ENCODE results near the gene ZNF17. TPM values are rescaled to one million over a fixed set of nuclear protein-coding genes. Genes with fewer than 3 reads are reported as not detected.

The ZNF17 gene
- total RNA-seq, 2 donors from 2014 or later, result 5.6 to 8.4 TPM

DNA sequence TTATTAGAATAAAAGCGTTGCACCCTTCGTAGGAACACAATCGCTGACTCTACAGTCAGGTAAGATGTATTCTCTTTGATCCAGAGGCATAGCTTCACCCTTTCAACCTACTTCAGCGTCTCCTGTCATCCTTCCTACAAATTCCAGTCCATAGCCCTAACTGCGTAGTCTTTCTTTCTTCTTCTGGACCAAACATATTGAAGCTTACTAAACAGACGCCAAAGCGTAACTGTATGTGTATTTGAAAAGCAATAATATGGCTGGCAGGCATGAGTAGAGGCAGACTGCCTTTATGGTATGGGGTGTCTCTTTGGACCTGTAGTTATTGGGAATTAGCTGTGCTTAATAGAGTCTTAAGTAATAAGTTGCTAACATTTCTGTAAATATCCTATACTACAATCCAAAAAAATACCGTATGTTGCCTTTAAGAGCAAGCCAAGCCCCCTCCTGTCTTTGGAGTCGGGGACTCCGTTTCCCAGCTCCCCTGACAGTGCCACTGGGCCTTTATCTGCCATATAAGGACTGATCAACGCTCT lies 21.7 kb upstream of the ZNF17 start:
- TF ChIP-seq, protein P1, sequence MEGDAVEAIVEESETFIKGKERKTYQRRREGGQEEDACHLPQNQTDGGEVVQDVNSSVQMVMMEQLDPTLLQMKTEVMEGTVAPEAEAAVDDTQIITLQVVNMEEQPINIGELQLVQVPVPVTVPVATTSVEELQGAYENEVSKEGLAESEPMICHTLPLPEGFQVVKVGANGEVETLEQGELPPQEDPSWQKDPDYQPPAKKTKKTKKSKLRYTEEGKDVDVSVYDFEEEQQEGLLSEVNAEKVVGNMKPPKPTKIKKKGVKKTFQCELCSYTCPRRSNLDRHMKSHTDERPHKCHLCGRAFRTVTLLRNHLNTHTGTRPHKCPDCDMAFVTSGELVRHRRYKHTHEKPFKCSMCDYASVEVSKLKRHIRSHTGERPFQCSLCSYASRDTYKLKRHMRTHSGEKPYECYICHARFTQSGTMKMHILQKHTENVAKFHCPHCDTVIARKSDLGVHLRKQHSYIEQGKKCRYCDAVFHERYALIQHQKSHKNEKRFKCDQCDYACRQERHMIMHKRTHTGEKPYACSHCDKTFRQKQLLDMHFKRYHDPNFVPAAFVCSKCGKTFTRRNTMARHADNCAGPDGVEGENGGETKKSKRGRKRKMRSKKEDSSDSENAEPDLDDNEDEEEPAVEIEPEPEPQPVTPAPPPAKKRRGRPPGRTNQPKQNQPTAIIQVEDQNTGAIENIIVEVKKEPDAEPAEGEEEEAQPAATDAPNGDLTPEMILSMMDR (IDR thresholded peaks at IDR 0.05), result no peak
- Histone ChIP-seq H3K27ac (peak overlapping the region; percentile 92 to 96), H3K27me3 (no peaks in the 10 kb centered on the region), H3K4me3 (peak overlapping the region; percentile 27 to 92), H3K4me1 (peaks cover 0 to 18% of the 10 kb centered on the region in 2 donors), H3K9me3 (no peaks in the 10 kb centered on the region), H3K36me3 (peaks cover 6% of the 10 kb centered on the region)
- no peak for DNase-seq (ENCODE audit: low spot score)

DNA sequence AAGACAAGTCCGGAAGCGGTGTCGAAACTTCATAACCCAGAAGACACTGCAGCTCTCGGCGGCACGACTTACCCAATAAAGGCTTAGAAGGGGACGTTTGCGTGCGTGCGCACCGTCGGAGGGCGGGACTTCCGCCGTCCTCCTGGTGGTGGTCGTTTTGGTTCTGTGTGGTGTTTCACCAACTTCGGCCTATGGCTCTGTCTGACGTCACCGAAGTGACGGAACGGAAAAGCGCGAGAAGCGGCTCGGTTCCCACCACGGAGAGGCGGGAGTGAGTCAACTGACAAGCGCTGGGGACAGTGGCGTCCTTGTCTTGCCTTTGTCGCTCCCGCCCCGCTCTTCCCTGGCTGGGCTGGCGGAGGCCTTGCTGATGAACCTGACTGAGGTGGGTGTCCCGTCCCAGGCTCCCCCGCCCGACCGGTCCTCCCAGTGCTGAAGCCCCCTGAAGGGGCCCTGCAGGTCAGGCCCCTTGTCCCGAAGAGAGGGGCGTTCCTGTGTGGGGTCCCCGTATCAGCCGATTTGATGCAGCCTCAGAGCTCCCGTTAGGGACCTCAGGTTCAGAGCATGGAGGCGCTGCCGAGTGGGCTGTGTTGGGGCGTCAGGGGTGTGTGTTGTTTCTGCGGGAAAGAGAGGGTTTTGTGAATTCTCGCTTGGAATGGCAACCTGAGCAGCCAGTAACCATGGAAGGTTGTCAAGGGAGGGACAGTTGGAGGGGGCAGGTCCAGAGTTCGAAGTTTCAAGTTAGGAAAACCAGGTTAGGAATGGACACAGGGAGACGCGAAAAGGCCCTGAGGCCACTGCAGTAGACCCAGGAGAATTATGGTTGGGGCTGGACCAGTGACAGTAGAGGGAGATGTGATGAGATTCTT lies 21.0 kb upstream of the ZNF17 start, which contains the start of gene ZNF548:
Gene ZNF548, plus strand, starts transcription at position 125 of the 869 bp plus-strand sequence. Its CDS starts 246 bp downstream, at position 371.
- peak within 1 kb of the TSS; percentile 92 to 96 for H3K27ac ChIP-seq
- TF ChIP-seq, protein P1 (IDR thresholded peaks at IDR 0.05), result peak in 1 of 2 donors; percentile 29
- peaks cover 0 to 18% of the 10 kb centered on the region in 2 donors for H3K4me1 ChIP-seq
- H3K9me3 ChIP-seq, result no peaks in the 10 kb centered on the region
- DNase-seq (ENCODE audit: low spot score), result peak; percentile 99
- H3K36me3 ChIP-seq, result peaks cover 12% of the 10 kb centered on the region
- peak within 1 kb of the TSS; percentile 82 to 92 for H3K4me3 ChIP-seq
- H3K27me3 ChIP-seq, result no peaks in the 10 kb centered on the region

DNA sequence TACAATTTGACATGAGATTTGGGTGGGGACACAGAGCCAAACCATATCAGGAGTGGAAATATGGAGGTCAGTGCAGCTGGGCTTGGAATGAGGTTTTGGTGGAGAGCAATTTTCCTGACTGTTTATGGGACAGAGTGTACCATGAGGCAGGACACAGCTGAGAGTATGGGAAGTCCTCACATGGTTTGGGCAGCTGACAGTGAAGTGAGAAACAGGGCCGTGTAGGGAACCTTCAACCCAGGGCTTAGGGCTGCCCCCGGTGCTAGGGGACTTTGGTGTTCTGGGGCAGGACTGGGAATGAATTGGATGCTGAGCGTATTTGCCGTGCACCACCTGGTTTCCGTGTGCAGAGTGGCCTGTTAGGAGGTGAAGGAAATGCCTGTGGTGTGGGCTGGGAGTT lies 15.3 kb upstream of the ZNF17 start:
- DNase-seq (ENCODE audit: low spot score), result no peak

GRCh38 chr19:57398868-57399267 lies 12.1 kb upstream of the ZNF17 start:
- peaks cover 44% of the 10 kb centered on the region for H3K36me3 ChIP-seq
- H3K4me1 ChIP-seq, result no peaks in the 10 kb centered on the region
- TF ChIP-seq, protein P1 (IDR thresholded peaks at IDR 0.05), result no peak
- H3K27ac ChIP-seq, result no peak overlapping the region
- peaks cover 0 to 29% of the 10 kb centered on the region in 2 donors for H3K9me3 ChIP-seq
- no peaks in the 10 kb centered on the region for H3K27me3 ChIP-seq
- H3K4me3 ChIP-seq, result no peak overlapping the region
- no peak for DNase-seq (ENCODE audit: low spot score)

More for the DNA sequence above, 15.3 kb upstream of the ZNF17 start:
- TF ChIP-seq, protein P1 (IDR thresholded peaks at IDR 0.05), result no peak
- Histone ChIP-seq H3K36me3 (peaks cover 46% of the 10 kb centered on the region), H3K4me3 (no peak overlapping the region), H3K27ac (no peak overlapping the region), H3K9me3 (peaks cover 0 to 29% of the 10 kb centered on the region in 2 donors), H3K4me1 (peaks cover 0 to 6% of the 10 kb centered on the region in 2 donors), H3K27me3 (no peaks in the 10 kb centered on the region)

- TF ChIP-seq, protein P1 (IDR thresholded peaks at IDR 0.05), result no peak
- H3K36me3 ChIP-seq, result peaks cover 13% of the 10 kb centered on the region
- H3K4me3 ChIP-seq, result no peak overlapping the region
- DNase-seq (ENCODE audit: low spot score), result no peak
- no peaks in the 10 kb centered on the region for H3K4me1 ChIP-seq
- H3K27ac ChIP-seq, result no peak overlapping the region
- peaks cover 0 to 10% of the 10 kb centered on the region in 2 donors for H3K9me3 ChIP-seq
- H3K27me3 ChIP-seq, result no peaks in the 10 kb centered on the region
These were observed 7.0 kb upstream of the ZNF17 start for GRCh38 chr19:57403737-57404563.
